HG03039 (cell line): Measurements from ENCODE around the gene ARHGAP25.

Experiments
- ATAC-seq: cut with Tn5 transposase; IDR thresholded peaks from one replicate; pipeline ENCODE4 v1.9.1; 2021; ENCODE audit warnings: mild to moderate bottlenecking, moderate library complexity; ENCODE audit not compliant: unreplicated experiment

The ARHGAP25 gene, protein sequence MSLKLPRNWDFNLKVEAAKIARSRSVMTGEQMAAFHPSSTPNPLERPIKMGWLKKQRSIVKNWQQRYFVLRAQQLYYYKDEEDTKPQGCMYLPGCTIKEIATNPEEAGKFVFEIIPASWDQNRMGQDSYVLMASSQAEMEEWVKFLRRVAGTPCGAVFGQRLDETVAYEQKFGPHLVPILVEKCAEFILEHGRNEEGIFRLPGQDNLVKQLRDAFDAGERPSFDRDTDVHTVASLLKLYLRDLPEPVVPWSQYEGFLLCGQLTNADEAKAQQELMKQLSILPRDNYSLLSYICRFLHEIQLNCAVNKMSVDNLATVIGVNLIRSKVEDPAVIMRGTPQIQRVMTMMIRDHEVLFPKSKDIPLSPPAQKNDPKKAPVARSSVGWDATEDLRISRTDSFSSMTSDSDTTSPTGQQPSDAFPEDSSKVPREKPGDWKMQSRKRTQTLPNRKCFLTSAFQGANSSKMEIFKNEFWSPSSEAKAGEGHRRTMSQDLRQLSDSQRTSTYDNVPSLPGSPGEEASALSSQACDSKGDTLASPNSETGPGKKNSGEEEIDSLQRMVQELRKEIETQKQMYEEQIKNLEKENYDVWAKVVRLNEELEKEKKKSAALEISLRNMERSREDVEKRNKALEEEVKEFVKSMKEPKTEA

DNA sequence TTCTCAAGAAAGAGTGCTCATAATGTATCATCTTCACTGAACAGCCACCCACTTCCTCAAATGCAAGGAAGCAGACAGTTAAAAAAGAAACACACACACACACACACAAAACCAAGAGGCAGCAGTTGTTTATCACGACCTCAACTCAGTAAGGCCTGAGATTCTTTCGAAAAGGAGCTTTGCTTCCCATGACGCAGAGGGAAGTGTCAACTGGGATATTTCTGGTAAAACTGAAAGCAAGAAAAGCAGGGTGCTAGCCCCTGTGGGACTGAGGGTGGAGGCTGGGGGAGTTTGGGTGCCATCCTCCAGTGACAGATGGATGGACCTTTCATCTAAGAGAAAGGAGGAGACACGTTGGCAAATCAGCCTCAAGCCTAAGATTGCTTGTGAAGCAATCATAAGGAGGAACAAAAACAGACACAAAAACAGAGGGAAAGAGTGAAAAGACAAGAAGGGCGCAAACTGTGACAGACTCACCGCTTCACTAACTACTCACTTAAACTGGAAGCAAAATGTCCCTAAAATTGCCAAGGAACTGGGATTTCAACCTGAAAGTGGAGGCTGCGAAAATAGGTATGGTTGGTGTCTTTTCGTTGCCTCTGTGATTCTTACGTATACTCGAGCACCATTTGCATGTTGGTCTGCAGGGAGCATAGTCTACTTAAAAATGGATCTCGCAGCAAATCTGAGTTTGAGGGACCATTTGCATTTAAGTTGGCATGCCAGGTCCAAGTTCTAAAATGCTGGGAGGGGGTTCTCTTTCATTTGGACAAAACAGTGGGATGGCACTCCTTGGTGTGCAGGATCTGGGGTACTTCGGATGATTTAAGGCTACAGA lies at the start of gene ARHGAP25:
Gene ARHGAP25, plus strand, starts transcription at position 124 of the 838 bp plus-strand sequence. Its CDS starts 389 bp downstream, at position 513.
- peak; percentile 46 for ATAC-seq

DNA sequence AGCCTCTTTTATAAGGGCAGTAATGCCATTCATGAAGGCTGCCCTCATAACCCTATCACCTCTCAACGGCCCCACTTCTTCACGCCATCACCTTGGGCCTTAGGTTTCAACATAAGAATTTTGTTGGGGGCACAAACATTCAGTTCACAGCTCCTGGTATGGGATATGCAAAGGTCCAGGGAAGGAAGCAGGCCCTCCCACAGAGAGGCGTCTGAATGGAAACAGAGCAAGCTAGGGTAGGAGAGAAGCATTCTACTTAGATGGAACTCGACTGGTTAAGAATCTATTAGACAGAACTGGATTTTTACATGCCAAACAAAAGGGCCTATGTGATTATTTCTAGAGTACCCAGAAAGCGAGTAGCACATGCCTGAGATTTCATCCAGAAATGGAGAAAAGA lies 48.4 kb upstream of the ARHGAP25 start:
- ATAC-seq = no peak

DNA sequence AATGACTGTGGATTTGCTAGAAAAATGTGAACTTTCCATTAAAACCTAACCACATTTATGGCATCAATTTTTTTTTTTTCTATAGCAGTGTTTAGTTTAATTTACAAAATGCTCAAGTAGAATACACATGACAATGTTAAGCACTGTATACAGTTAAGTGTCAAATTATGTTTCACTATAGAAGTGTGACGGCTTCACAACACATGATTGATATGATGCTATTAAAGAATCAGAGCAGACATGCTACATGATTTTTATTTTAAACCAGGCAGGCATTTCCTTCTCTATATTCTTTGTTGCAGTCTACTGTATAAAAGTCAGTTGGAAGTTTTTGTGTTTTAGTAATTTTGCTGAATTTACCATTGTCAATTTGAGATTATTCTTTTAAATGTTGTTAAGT lies 47.6 kb upstream of the ARHGAP25 start:
- no peak for ATAC-seq

DNA sequence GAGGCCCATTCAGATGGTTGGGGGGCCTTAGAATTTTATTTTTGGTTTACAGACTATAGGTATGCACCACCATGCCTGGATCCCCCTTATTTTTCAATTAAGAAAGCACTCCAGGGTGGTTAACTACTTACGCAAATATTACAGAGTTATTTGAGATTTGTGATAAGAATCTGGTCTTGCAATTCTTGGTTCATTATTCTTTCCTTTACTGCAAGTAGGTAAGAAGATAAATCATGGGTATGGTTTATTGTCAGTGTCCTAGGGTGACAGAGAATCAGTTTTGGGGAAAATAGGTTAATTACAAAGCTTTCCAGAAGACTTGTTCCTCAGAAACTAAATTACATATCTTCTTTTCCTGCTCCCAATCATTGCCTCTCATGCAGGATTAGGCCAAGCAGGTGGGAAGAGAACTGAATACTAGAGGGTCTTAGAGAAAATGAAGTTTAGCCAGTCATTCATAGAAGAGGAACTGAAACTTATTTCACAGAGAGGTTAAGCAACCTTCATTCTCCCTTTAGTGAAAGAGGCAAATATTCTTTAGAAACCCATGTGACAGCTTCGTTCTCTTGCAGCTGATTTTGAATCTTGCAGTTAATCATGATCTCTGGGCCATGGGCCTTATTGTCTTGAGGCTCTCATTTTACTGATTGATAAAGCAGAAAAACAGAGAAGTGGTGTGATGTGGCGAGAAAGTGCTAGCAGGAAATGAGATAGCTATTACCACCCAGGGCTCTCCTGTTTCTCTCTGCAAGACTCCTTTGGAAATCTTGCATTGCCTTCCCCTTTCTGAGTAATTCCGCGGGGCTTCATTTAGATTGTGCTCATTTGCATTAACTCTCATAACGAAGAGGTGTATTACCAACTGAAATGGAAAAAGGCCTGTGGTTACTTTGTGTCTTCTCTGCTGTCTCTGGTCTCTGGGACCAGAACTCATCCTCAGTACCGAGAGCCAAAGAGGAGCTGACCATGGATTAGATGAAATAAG lies 44.8 kb upstream of the ARHGAP25 start:
- ATAC-seq = peak; percentile 89

DNA sequence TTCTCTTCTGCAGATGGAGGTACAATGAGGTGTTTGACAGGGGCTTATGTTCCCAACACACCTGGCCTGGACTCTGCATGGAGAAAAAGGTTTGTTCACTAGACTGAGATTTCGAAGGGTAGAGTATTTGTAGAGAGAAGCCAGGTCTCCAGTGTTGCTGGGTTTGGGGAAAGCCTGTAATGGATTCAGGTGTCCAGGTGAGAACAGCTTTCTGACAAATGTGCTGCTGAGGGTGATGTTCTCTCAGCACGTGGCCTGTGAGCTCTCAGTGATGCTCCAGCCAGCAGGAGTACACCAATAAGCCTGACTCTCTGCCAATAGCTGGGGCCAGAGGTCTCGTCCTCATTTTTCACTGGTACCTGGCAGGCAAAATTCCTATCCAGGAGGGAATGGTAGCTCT lies 43.8 kb upstream of the ARHGAP25 start:
- no peak for ATAC-seq

DNA sequence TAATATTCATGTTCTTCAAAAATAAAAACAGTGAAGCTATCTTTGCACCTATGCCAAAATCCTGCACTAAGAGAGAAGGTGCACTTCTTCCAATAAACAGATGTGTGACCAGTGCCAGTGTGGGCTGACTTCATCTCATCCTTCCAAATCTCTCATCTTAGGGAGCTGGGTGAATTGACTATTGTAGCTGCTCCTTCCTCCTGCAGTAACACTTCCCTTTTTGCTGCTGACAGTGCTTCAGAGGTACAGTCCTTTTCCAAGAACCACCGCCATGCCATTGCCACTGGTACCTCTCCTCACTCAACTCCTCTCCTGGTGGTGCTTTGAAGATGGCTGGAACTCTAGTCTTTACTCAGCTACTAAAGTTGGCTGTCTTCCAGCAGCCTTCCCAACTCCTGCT lies 42.1 kb upstream of the ARHGAP25 start:
- ATAC-seq = no peak

DNA sequence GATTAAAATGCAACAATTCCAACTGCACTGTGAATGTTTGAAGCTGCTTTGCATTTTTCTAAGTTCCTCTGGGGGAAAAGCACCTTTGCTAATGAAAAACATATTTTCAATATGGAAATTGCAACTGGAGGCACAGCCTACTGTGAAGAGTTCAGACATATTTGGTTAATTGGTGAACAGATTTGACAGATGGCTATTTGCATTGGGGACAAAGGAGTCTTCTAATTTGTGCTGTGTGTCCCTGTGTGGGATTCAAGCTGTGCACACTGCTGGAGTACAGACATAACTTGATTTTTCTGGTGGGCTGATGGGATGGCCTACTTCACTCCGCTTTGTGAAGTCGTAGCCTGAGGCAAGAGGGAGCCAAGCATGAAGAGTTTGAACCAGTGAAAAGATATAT lies 40.7 kb upstream of the ARHGAP25 start:
- no peak for ATAC-seq

DNA sequence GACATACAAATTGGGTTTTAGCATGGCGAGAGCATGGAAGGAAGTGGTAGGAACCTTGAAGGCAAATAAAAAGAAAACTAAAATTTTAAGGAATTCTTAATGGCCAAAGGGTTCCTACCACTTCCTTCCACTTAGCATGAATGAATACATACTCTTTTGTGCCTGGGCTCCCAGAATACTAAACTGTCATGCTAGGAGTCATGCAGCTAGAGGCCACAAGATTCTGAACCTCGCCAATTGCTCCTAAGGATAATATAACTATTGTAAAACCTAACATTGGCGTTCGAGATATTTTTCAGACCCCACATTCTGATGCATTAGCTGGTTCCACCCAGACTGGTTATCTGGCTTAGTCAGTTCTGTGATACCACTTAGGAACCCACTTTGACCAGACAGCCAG lies 38.6 kb upstream of the ARHGAP25 start:
- no peak for ATAC-seq

DNA sequence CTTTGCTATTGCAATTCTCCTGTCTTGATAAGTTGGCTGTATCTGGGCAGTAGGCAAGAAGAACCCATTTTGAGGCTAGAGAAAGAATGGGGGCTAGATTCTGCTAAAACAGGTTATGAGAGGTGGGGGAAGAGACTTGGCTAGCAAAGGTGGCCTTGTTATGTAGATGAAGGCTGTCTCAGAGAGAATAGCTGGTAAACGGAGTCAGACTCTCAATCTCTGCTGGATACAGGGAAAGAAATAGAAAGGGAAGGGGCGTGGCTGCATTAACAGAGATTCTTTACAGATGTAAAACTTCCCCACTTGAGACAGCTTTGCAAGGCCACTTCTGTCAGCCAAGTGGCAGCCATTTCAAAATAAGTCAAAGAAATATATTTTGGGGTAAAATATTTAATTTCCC lies 38.1 kb upstream of the ARHGAP25 start:
- ATAC-seq = no peak

DNA sequence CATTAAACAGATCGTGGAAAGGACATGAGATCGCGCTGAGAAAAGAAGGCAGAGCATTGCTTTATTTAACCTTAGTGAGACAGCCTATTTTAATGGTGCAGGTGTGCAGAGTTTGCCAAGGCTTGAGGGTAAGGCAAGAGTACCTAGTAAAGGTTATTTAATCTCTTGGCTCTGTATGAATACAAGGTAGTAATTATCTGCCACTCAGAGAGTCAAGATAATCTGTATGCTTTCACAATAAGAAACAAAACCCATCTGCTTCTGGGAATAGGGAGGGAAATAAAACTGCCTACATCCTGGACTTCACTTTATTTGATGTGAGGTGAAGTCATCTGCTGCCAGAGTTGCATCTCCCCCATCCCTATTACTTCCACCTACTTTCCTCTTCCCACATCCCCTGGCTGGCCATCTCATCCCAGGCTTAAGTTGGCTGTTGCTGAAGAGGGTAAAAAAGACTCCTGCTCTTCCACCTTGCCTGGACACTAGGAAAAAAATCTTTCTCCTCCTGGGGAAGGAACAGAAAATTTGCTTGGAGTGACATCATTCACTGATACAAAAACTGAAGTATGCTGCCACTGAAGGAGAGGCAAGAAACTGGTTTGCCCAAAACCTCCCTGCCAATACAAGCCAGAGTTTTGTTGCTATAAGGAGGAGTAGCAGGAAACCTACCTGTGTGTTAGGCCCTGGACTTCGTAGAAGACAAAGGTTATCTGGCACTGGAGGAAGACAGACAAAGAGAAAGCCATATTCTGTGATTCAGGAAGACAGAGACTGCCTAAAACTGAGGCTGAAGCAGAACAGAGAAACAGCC lies 35.8 kb upstream of the ARHGAP25 start:
- no peak for ATAC-seq

DNA sequence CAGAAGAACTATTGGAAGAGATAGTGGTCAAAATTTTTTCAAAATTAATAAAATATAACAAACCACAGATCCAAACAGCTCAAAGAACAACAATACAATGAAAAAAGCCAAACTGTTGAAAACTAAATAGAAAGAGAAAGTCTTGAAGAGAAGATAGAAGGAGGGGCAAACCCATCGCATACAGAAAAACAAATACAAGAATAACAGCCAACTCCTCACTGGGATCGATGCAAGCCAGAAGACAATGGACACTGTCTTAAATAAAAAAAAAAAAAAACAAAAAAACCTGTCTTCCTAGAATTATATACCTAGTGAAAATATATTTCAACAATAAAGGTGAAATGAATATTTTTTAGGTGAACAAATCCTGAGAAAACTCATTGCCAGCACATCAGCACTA lies 34.1 kb upstream of the ARHGAP25 start:
- ATAC-seq = no peak

DNA sequence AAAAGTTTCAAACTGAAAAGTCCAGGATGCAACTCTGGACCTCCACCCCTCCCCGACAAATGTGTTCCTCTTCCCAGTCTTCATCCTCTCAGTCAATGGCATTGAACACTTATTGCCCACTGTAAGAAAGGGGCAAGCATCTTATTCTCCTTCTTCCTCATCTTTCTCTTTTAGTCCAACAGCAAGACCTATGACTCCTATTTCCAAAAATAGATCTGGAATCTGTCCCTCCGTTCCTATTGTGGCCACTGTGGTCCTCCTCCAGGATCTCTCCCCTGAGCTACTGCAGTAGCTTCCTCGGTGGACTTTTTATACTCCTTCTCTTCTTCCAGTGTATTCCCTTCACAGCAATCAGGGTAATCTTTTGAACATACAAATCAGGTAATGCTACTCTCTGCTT lies 28.0 kb upstream of the ARHGAP25 start:
- no peak for ATAC-seq

DNA sequence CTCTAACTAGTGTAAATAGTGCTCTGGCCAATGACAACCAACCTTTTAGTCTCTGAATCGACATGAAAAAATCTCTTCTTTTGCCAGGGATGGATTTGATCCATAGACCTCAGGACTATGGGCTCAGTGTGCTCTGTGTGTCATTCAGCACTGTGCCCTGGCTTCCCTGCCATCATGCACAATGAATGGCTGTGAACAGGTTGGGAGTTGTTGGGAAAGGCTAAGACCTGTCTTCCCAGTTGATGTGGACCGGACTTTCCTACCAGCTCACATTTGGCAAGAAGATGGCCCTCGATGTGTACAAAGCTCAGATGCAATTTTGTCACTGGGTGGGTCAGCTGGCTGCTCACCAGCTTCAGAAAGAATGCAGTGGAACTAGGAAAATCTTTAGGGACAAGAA lies 26.0 kb upstream of the ARHGAP25 start:
- no peak for ATAC-seq

DNA sequence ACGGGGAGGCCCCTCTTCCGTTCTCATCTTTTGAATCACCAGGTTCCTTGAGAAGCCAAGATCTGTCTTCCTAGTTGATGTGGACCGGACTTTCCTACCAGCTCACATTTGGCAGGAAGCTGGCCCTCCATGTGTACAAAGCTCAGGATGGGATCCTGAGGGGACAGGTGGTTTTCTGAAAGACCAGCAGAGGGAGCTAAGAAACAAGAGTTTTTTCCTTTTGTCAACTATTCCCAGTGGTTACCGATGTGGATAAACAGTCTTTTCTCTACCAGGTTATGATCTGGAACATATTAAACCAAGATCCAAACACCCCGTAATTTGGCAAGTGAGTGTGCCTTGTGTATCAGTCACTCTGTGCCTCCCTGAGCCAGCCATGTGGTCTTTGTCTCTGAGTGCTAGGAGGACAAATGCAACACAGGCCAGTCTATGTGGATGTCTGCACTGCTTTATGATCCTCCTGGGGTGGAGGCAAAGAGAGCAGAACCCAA lies 25.1 kb upstream of the ARHGAP25 start:
- ATAC-seq = peak; percentile 58

DNA sequence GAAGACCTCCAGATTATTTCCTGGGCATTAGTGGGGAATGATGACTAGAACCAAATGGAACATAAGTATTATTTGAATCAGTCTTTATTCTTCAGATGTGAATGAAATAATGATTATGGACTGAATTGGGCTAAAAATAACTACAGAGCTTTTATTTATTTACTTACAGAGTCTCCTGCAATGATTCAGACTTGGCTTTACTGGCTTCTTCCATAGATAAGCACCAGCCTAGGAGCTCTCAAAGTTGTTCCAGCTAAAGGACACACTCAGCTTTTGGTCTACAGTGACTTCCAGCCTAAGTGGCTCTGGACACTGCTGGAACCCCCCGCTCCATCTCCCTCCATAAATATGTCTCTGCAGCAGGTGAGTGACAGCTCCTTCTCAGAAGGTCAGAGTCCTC lies 24.3 kb upstream of the ARHGAP25 start:
- ATAC-seq = no peak

DNA sequence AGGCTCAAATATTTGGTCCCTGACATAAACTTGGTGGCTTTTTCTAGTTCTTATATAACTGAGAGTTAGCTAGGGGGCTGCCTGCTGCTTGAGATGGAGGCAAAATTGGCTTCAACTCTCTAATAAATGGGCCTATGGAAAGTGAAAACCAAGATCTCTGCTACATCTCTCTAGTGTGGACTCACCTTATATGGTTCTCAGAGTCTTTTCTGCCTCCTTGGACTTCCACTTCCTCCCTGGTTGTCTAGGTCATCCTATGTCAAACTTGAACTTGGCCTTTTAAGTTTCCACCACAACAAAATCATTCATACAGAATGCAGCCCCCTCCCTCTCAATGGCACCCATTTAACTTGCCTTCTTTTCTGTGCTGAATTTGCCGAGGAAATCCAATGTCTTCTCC lies 23.9 kb upstream of the ARHGAP25 start:
- ATAC-seq = no peak

DNA sequence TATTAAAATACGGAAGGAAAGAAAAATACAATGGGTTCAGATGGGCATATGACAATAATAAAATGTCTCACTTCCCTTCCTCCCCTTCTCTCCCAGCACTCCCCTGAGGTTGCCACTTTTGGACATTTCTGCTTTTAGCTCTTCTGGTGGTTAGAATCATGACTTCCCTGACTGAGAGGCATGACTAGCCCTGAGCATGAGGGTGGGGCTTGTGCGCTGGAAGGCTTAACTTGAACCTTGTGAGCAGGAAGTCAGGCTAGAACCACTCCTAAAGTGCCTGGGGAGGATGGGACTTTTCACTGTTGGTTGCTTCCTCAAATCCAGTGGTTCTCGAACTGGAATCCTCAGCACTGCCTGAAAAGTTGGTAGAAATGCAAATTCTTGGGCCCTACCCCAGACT lies 19.7 kb upstream of the ARHGAP25 start:
- ATAC-seq = peak; percentile 88

DNA sequence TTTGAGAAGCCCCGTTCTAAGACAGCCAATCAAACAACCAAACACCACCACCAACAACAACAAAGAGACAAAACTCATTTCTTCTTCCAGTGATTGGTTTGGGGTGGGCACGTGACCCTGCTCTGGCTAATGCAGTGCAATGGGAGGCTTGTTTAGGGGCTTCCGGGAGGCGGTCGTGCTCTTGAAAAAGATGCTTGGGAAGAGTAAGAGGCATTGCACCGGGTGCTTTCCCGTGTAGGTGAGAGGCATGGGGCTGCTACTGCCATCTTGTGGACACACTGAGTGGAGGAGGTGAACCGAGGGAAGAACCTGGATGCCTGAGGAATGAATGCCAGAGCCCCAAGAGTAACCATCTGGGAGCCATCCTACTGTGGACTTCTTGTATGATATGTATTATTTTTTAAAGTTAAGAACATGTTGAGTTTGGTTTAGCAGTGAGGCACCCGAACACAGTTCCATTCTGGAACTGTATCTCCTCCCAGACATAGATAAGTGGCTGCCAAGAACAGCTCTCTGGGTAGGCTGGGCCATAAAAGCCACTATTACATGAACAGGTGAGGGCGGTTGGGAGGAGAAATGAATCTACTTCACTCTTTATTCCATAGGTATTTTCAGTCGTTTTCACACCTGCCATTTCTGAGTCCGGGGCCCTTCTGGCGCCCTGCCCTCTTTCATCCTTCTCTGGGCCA lies 19.1 kb upstream of the ARHGAP25 start:
- ATAC-seq = peak; percentile 48
